ENCODE data around the gene GREB1L.

GREB1L gene

GRCh38 chr18:21241301-21242048, 557 bp upstream of the GREB1L start:
- TF ChIP-seq, protein P1, sequence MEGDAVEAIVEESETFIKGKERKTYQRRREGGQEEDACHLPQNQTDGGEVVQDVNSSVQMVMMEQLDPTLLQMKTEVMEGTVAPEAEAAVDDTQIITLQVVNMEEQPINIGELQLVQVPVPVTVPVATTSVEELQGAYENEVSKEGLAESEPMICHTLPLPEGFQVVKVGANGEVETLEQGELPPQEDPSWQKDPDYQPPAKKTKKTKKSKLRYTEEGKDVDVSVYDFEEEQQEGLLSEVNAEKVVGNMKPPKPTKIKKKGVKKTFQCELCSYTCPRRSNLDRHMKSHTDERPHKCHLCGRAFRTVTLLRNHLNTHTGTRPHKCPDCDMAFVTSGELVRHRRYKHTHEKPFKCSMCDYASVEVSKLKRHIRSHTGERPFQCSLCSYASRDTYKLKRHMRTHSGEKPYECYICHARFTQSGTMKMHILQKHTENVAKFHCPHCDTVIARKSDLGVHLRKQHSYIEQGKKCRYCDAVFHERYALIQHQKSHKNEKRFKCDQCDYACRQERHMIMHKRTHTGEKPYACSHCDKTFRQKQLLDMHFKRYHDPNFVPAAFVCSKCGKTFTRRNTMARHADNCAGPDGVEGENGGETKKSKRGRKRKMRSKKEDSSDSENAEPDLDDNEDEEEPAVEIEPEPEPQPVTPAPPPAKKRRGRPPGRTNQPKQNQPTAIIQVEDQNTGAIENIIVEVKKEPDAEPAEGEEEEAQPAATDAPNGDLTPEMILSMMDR (IDR thresholded peaks at IDR 0.05; ENCODE audit: extremely low read depth, insufficient read depth, missing control alignments): no peak
- in situ Hi-C loops (cut with MboI; ENCODE audit: low pct_unique_long_range_greater_than_20kb, low sequenced_read_pairs, unreplicated experiment): no loop called here

DNA sequence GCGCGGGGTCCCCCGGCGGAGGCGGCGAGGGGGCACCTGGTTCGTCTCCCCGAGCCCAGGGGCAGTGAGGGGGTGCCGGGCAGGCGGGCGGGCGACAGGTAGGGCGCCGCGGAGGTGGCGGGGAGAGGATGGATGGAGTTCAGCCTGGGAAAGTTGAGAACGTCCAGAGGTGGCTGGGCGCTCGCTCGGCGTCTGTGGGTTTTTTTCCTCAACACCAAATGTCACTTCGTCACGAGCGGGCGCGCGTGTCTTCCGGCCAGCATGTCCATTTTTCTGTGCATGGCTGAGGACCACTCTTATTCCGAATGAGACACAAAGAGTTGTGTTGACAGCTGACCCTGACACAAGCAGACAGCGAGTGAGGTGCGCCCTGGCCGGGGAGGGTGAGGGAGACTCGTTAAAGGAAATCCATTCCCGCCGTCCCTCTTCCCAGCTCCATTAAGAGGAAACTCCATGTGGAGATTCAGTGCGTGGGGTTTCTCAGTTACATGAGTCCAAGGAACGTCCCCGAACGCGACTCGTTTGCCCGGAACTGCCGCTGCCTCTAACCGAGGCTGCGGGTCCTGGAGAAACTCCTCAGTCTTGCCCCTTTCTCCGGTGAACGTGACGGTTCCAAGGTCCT, 859 bp downstream of the GREB1L start:
- TF ChIP-seq, protein P1 (IDR thresholded peaks at IDR 0.05; ENCODE audit: extremely low read depth, insufficient read depth, missing control alignments): no peak
- DNase-seq (ENCODE audit: low spot score): peak; percentile 25
- in situ Hi-C loops (cut with MboI; ENCODE audit: low pct_unique_long_range_greater_than_20kb, low sequenced_read_pairs, unreplicated experiment): no loop called here

More at GRCh38 chr18:21241301-21242048, 557 bp upstream of the GREB1L start:
- DNase-seq (ENCODE audit: low spot score): peak; percentile 24

- TF ChIP-seq, protein P1 (IDR thresholded peaks at IDR 0.05; ENCODE audit: extremely low read depth, insufficient read depth, missing control alignments): no peak
Measured at GRCh38 chr18:21254576-21254975, 12.5 kb downstream of the GREB1L start.

GRCh38 chr18:21255211-21255610, 13.2 kb downstream of the GREB1L start:
- DNase-seq (ENCODE audit: low spot score): no peak
- in situ Hi-C loops (cut with MboI; ENCODE audit: low pct_unique_long_range_greater_than_20kb, low sequenced_read_pairs, unreplicated experiment): no loop called here
- TF ChIP-seq, protein P1 (IDR thresholded peaks at IDR 0.05; ENCODE audit: extremely low read depth, insufficient read depth, missing control alignments): no peak

More at GRCh38 chr18:21254576-21254975, 12.5 kb downstream of the GREB1L start:
- in situ Hi-C loops (cut with MboI; ENCODE audit: low pct_unique_long_range_greater_than_20kb, low sequenced_read_pairs, unreplicated experiment): no loop called here
- no peak for DNase-seq (ENCODE audit: low spot score)

- in situ Hi-C loops (cut with MboI; ENCODE audit: low pct_unique_long_range_greater_than_20kb, low sequenced_read_pairs, unreplicated experiment): no loop called here
- TF ChIP-seq, protein P1 (IDR thresholded peaks at IDR 0.05; ENCODE audit: extremely low read depth, insufficient read depth, missing control alignments): no peak
- DNase-seq (ENCODE audit: low spot score): no peak
Measured at GRCh38 chr18:21257386-21257785, 15.4 kb downstream of the GREB1L start.

GRCh38 chr18:21260621-21261020, 18.6 kb downstream of the GREB1L start:
- in situ Hi-C loops (cut with MboI; ENCODE audit: low pct_unique_long_range_greater_than_20kb, low sequenced_read_pairs, unreplicated experiment): no loop called here
- TF ChIP-seq, protein P1 (IDR thresholded peaks at IDR 0.05; ENCODE audit: extremely low read depth, insufficient read depth, missing control alignments): no peak
- no peak for DNase-seq (ENCODE audit: low spot score)
